PC-3 (cell line): ENCODE measurements around the gene PGM2L1. TPM values are rescaled to one million over a fixed set of nuclear protein-coding genes. Genes with fewer than 3 reads are reported as not detected.

ENCODE experiments used
- ATAC-seq: fragments of 200-7000 bp; cut with Tn5 transposase; 2 replicates; pipeline ENCODE4 v1.9.1; 2020; ENCODE audit warnings: mild to moderate bottlenecking, moderate library complexity
- BruUV-seq: library from RNA; stranded (reverse); fragments of 400-500 nt; replicated peaks from 2 replicates; lab custom pipeline; 2021; lab: Mats Ljungman, UMichigan
- CTCF ChIA-PET: fragments of 300-600 bp; sonication (Branson Sonifier 250); formaldehyde crosslinking; loops from one replicate; lab custom pipeline; 2022; ENCODE audit warnings: antibody characterized with exemption; lab: Charles Lee
- POLR2A ChIA-PET: fragments of 300-600 bp; sonication (Branson Sonifier 250); formaldehyde crosslinking; loops from one replicate; lab custom pipeline; 2022; ENCODE audit warnings: antibody characterized with exemption; ENCODE audit not compliant: unreplicated experiment; lab: Charles Lee
- DNase-seq: peaks from one replicate; pipeline ENCODE4 v3.0.0-alpha.2; 2015
- H2AFZ ChIP-seq: fragments of 300-600 bp; sonication (generic); 2 replicates; pipeline ENCODE4 v1.6.0; 2016; ENCODE audit warnings: antibody characterized with exemption, low read length
- H3F3A ChIP-seq: fragments of 300-600 bp; sonication (generic); one replicate; pipeline ENCODE4 v1.6.0; 2017; ENCODE audit warnings: antibody characterized with exemption, low read length, control low read depth, mild to moderate bottlenecking; ENCODE audit not compliant: unreplicated experiment
- H3K27ac ChIP-seq: fragments of 300-600 bp; sonication (generic); 2 replicates; pipeline ENCODE4 v1.5.1; 2016; ENCODE audit warnings: mild to moderate bottlenecking, low read length
- H3K27me3 ChIP-seq: fragments of 300-600 bp; sonication (generic); 2 replicates; pipeline ENCODE4 v1.6.1; 2016; ENCODE audit warnings: low read length, mixed read lengths
- H3K36me3 ChIP-seq: fragments of 300-600 bp; sonication (generic); 2 replicates; pipeline ENCODE4 v1.6.1; 2016; ENCODE audit warnings: low read depth, mixed run types, low read length, mixed read lengths
- H3K4me1 ChIP-seq: fragments of 300-600 bp; sonication (generic); 2 replicates; pipeline ENCODE4 v1.5.1; 2016; ENCODE audit warnings: low read length; ENCODE audit not compliant: insufficient read depth
- H3K4me2 ChIP-seq: fragments of 300-600 bp; sonication (generic); 2 replicates; pipeline ENCODE4 v1.6.0; 2016; ENCODE audit warnings: low read length
- H3K4me3 ChIP-seq: fragments of 300-600 bp; sonication (generic); 2 replicates; pipeline ENCODE4 v1.5.1; 2016; ENCODE audit warnings: mild to moderate bottlenecking, low read length, mixed read lengths
- H3K79me2 ChIP-seq: fragments of 300-600 bp; sonication (generic); 2 replicates; pipeline ENCODE4 v1.6.1; 2017; ENCODE audit warnings: low read length, mixed read lengths
- H3K9ac ChIP-seq: fragments of 300-600 bp; sonication (generic); 2 replicates; pipeline ENCODE4 v1.6.0; 2016; ENCODE audit warnings: mild to moderate bottlenecking, low read length
- H3K9me2 ChIP-seq: fragments of 300-600 bp; sonication (generic); replicated peaks from 2 replicates; pipeline ENCODE4 v1.6.1; 2016; ENCODE audit warnings: mixed run types, low read length, mixed read lengths
- H3K9me3 ChIP-seq: fragments of 300-600 bp; sonication (generic); 2 replicates; pipeline ENCODE4 v1.6.1; 2016; ENCODE audit warnings: low read length, mixed read lengths
- H4K20me1 ChIP-seq: fragments of 300-600 bp; sonication (generic); 2 replicates; pipeline ENCODE4 v1.6.1; 2016; ENCODE audit warnings: low read length, mixed read lengths
- CTCF ChIP-seq: fragments of 300-600 bp; sonication (generic); conservative IDR thresholded peaks from 2 replicates; pipeline ENCODE4 v1.5.1; 2017; ENCODE audit warnings: antibody characterized with exemption, low read depth, mild to moderate bottlenecking, low read length
- EZH2 ChIP-seq: fragments of 300-600 bp; sonication (generic); IDR thresholded peaks from one replicate; pipeline ENCODE4 v1.6.1; 2017; ENCODE audit warnings: antibody characterized with exemption, mild to moderate bottlenecking, low read length; ENCODE audit not compliant: unreplicated experiment
- EZH2phosphoT487 ChIP-seq: fragments of 300-600 bp; sonication (generic); IDR thresholded peaks from 2 replicates; pipeline ENCODE4 v1.6.1; 2018; ENCODE audit warnings: mild to moderate bottlenecking, antibody characterized with exemption, low read length, borderline replicate concordance
- intact Hi-C: fragments of 100-400 bp; cut with micrococcal nuclease; formaldehyde crosslinking; loops from 2 replicates; pipeline ENCODE4 v1.9.0; 2023
- total RNA-seq: library from RNA; depleted of rRNA; stranded (reverse); fragments of >200 nt; gene quantifications from 2 replicates; pipeline ENCODE4 v1.2.3, GENCODE V29; 2014

The PGM2L1 gene
- total RNA-seq, 1 experiment from 2014 or later = 1.9 TPM

GRCh38 chr11:74347381-74347780 lies 50.9 kb downstream of the PGM2L1 start:
- Histone ChIP-seq H3K4me3 (no peak overlapping the region), H3K27ac (no peak overlapping the region), H3K4me1 (0 out of 2 replicates have a peak, but pooled peaks cover 6% of the 10 kb centered on the region), H2AFZ (no peak overlapping the region), H3K27me3 (no peaks in the 10 kb centered on the region), H3K9ac (no peak overlapping the region), H3K9me3 (no peaks in the 10 kb centered on the region), H3K36me3 (no peaks in the 10 kb centered on the region), H3K9me2 (no peaks in the 10 kb centered on the region), H4K20me1 (no peaks in the 10 kb centered on the region), H3K4me2 (no peak overlapping the region), H3K79me2 (no peaks in the 10 kb centered on the region), H3F3A (no peaks in the 10 kb centered on the region)
- intact Hi-C loops = no loop called here
- TF ChIP-seq EZH2phosphoT487 (no peak), CTCF (no peak), EZH2 (no peak)
- CTCF ChIA-PET = no interaction called here
- DNase-seq = no peak
- BruUV-seq = no TSS peak
- POLR2A ChIA-PET = no interaction called here
- ATAC-seq = no peak

- POLR2A ChIA-PET = no interaction called here
- no peak for TF ChIP-seq CTCF
- TF ChIP-seq EZH2 = no peak
- no peak for TF ChIP-seq EZH2phosphoT487
Measured at GRCh38 chr11:74345420-74345819, 52.8 kb downstream of the PGM2L1 start.

GRCh38 chr11:74341921-74342320 lies 56.3 kb downstream of the PGM2L1 start:
- no peak for ATAC-seq
- no TSS peak for BruUV-seq
- H3K79me2 ChIP-seq = no peaks in the 10 kb centered on the region
- TF ChIP-seq EZH2 (no peak), CTCF (no peak), EZH2phosphoT487 (no peak)
- ChIA-PET POLR2A (no interaction called here), CTCF (no interaction called here)
- no peaks in the 10 kb centered on the region for H4K20me1 ChIP-seq
- H3K9me3 ChIP-seq = no peaks in the 10 kb centered on the region
- no peaks in the 10 kb centered on the region for H3K27me3 ChIP-seq
- H3K4me2 ChIP-seq = no peak overlapping the region
- H3K4me1 ChIP-seq = no peaks in the 10 kb centered on the region
- H3K4me3 ChIP-seq = no peak overlapping the region
- intact Hi-C loops = no loop called here
- DNase-seq = no peak
- no peaks in the 10 kb centered on the region for H3K9me2 ChIP-seq
- no peak overlapping the region for H3K9ac ChIP-seq
- H3F3A ChIP-seq = no peaks in the 10 kb centered on the region
- H3K27ac ChIP-seq = no peak overlapping the region
- no peak overlapping the region for H2AFZ ChIP-seq
- H3K36me3 ChIP-seq = no peaks in the 10 kb centered on the region

More at GRCh38 chr11:74345420-74345819, 52.8 kb downstream of the PGM2L1 start:
- Histone ChIP-seq H3F3A (no peaks in the 10 kb centered on the region), H3K27me3 (no peaks in the 10 kb centered on the region), H3K36me3 (no peaks in the 10 kb centered on the region), H3K4me2 (no peak overlapping the region), H3K9ac (no peak overlapping the region), H3K79me2 (no peaks in the 10 kb centered on the region), H4K20me1 (no peaks in the 10 kb centered on the region), H3K9me3 (no peaks in the 10 kb centered on the region), H2AFZ (no peak overlapping the region), H3K4me3 (no peak overlapping the region), H3K4me1 (0 out of 2 replicates have a peak, but pooled peaks cover 6% of the 10 kb centered on the region), H3K9me2 (no peaks in the 10 kb centered on the region), H3K27ac (no peak overlapping the region)
- intact Hi-C loops = no loop called here
- CTCF ChIA-PET = no interaction called here
- BruUV-seq = no TSS peak
- no peak for DNase-seq
- no peak for ATAC-seq
